NCI-H1105 (cell line): ENCODE measurements around the gene ZNF672.
"Not testable (repeated sequence)": the region's sequence is repeated elsewhere in the genome, so short reads cannot be mapped to it uniquely, and the experiment has no call there.

Source experiments
- DNase-seq: peaks from one replicate; lab custom pipeline; 2025; lab: John Stamatoyannopoulos, UW

The ZNF672 gene

DNA sequence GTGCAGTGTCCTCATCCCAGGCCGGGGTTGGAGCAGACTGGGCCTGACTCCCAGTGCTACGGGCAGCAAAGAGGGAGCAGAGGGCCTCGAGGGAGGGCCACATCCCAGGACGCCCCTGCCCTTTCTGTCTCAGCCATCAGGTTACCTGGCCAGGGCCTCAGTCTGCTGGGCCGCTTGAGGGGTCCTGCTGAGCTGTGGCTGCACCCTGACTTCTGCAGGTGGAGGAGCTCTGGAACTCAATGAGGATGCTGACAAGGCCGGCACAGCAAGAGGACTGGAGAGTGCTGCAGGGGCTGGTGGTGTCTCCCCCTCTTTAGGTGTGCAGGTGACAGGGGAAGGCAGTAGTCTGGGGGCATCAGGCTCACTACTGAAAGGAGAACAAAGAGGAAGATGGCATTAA is 17.6 kb downstream of the ZNF672 start:
- no peak for DNase-seq

DNA sequence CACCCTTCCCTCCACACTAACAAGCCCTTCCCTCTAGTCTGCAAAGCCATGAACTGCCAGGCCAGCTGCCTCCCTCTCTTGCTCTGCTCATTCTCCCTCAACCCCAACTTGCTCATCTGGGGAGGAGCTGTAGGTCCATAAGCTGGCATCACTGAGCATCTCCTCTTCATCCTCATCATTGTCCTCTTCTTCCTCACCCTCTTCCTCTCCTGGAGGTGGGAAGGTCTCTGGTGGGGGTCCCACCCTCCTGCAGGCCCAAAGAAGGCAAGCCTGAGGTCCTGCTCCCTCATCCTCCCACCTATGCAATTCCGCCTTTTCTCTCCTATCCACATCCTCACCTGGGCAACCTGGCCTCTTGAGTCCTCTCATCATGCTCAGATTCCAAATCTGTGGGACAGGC is 18.2 kb downstream of the ZNF672 start:
- no peak for DNase-seq

DNA sequence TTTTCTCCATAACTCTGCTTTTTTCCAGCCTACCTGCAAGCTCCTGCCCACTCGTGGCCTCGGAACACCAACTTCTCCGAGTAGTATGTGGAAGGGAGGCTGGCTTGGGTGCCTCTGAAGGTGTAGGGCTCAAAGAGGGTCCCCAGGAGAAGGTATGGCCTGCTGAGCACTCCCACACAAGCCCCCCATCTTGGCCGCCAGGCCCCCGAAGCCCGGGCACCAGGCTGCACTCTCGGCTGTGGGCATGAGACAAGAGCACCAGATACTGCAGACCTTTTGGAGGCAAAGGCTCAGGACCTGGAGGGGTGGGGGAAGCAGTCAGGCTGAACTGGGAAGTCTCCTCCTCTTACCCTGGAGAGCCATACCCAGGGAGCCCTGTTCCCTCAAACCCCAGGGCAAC is 19.2 kb downstream of the ZNF672 start:
- no peak for DNase-seq

DNA sequence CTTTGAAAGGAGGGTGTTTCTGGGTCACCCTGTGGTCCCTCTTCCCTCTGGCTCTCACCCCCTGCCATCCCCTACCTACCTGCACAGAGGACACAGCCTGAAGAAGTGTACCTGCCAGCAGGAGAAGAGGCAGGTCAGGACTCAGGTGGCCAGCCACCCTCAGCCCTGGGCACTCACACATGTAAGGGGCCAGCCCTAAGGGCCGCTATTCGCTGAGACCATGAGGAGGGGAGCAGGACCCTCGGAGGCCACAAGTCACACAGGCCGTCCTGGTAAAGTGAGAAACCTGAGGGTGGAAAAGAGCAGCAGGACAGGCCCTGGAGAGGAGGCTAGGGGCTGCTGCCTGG is 19.7 kb downstream of the ZNF672 start:
- no peak for DNase-seq

DNA sequence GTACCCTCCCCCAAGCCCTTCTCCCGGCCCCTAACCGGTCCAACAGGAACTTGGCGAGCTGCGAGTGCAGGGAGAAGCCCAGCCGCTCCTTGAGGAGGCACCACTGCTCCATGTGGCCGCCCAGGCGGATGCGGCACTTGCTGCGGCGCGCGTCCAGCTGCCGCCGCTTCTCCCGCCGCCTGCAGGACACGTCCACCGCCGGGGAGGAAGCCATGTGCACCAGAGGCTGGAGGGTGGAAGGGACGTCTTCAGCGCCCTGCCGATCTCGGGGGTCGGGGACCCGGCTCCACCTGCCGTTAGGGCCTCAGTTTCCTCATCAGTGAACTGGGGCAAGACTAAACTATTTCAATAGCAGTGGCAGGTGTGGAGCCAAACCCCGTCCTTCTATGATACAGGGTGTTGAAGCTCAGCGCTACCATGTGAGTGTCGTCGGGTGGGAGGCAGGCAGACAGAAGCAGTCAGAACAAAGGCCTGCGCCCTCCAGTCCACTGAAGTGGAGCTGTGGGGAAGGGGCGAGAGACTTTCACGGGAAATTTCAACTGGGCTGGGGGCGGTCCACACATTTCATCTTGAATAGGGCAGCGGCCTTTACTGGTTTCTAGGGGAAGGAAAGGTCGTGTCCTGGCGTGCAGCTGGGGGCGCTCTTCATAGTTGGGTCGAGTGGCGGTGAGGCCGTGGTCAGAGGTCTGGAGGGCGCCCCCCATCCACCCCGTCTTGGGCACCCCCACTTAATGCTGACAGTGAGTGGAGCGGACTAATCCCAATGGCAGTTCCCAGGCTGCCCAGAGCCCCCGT is 20.3 kb downstream of the ZNF672 start:
- no peak for DNase-seq

DNA sequence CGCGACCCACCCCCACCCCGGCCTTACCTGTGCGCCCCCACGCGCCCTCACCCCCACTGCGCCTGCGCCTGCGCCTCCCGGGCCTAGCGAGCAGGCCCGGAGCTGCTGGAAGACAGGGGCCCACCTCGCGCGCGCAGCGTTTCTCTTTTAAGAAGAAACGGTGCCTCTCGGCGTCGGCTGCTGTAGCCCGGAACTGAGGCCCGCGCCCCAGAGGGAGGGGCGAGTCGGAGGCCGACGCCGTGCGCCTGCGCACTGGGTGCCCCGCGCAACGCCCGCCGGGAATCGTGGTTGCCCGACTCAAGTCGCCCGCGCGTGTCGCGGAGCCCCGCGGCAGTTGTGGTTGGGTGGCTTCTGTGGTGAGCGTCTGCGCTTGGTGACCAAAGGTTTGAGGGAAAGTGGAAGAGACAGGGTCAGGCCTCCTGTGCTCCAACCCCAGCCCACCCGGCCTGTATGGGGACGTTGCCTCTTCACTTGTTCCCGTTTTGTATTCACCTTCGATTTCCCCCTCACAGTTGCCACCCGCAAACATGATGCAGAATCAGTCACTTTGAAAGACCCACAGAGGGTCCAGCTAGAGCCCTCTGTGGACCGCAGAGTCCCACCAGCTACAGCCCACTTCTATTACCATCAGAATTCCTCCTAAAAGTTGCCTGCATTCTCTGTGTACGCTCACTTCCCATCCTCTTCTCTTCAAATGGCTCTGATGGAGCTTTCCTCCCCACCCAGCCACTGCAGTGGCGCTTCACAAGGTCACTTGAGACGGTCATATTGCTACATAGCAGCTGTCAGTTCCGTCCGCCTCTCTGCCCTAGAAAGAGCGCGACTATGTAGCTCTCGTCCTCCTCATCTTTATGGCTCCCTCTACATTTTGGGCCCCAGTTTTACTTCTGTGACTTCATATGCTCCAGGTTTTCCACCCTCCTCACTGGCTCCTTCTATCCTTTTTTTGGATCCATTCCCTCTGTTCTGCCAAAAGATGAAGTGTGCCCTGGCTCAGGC is 21.2 kb downstream of the ZNF672 start, which contains the start of gene ZNF692:
Gene ZNF692, minus strand, starts transcription at position 195 of the 999 bp plus-strand sequence. CDS start 776 bp downstream, outside the sequence.
- peak; percentile 83 for DNase-seq

DNA sequence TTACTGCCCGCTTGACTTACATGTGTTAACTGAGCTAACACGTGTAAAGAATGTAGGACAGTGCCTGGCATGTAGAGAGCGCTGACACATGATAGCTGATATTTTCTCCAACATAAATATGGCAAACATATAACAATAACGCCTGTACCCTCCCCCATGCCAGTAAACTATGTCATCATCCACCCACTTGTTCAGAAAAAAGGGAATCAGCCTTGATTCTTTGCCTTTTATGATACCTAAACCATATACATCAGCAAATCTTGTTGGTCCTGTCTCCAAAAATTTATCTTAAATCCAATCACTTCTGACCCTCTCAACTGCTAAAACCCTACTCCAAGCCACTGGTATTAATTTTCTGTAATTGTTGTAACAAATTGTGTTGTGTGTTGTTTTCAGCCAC is 22.0 kb downstream of the ZNF672 start:
- no peak for DNase-seq

DNA sequence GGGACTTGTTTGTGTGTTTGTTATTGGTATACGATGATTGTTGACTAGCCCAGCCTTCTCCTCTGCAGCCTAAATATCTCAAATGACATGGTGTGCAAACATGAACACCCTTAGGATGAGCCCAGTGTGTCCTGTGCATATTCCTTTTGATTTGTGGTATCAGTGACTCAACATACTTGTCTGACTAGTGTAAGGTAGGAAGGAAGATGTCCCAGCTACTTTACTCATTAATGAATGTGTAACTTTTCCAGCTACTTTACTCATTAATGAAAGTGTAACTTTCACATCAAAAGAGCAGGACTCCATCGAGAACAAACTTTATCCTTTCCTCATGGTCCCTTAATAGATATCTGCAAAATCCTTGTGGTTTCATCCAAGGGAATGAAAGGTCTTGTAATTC is 23.6 kb downstream of the ZNF672 start:
- no peak for DNase-seq

DNA sequence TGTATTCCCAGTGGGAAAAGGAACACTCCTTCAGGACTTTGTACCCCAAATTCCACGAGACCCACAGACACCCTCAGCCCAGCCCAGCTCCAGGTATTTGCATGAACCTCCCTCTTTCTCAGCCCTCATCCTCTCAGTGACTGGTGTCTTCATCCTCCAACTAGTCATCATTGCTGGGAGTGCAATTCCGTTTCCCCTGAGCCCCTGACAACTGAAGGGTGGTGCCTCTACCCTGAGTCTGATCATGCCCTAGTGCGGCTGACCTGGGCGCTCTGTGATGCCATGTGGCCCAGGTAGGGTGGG is 24.6 kb downstream of the ZNF672 start:
- no peak for DNase-seq

DNA sequence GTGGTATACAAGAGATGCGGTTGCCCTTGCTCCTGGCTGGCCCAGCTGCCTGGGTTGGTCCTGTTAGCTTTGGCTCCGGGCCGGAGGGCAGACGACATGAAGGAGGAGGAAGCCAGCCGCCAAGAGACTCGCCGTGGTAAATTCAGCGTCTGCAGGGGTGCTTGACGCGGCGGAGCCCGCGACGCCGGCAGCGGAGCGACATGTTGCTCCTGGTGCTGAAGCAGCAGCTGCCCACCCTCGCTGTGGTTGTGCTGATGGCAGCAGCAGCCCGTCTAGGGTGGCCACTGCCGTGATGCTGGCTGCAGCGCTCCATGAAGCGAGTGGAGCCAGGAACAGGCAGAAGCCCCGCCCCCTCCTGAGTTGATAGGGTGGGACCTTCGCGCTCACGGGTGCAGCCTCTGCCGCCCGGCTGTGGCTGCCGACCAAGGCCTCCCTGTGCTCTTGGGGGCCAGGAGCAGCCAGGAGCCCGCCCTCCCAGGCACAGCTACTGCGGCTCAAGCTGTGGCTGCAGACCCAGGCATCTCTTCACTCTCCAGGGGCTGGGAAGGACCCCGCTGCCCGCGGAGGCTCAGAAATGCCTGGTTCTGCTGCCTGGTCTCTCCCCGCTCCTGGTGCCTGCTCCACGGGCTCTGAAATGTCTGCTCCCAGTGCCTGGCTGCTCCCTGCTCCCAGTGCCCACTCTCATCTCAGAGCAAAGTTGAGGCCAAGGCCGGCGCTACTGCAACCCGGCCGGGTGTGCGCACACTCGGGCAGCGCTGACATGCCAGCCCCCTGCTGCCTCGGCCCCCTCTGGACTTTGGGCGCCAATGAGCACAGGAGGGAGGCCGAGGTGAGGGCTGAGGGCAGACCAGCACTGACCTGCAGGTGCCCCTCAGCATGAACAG is 25.2 kb downstream of the ZNF672 start:
- DNase-seq = peak; percentile 72

DNA sequence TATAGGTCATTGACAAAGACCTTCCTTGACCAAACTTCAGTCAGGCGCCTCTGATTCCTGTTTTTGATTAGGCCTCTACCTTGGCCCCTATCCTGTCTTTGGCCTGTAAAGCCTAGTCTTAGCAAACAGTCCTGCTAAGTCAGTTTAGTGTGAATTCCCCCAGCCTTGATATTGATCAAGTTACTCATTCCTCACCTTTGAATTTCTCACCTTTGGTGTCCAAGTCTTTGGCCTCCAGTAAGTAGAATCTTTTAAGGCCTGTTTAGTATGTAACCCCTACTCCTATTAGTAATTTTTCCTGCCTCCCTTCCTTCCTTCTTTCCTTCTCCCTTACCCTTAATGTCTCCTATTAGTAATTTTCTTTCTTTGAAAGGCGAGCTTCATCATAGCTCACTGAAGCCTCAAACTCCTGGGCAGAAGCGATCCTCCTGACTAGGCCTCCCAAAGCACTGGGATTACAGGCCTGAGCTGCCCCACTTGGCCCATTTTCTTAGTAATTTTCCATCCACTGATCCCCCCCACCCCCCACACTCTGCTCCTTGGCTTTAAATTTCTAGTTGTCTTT is 33.9 kb downstream of the ZNF672 start:
- DNase-seq = no peak

DNA sequence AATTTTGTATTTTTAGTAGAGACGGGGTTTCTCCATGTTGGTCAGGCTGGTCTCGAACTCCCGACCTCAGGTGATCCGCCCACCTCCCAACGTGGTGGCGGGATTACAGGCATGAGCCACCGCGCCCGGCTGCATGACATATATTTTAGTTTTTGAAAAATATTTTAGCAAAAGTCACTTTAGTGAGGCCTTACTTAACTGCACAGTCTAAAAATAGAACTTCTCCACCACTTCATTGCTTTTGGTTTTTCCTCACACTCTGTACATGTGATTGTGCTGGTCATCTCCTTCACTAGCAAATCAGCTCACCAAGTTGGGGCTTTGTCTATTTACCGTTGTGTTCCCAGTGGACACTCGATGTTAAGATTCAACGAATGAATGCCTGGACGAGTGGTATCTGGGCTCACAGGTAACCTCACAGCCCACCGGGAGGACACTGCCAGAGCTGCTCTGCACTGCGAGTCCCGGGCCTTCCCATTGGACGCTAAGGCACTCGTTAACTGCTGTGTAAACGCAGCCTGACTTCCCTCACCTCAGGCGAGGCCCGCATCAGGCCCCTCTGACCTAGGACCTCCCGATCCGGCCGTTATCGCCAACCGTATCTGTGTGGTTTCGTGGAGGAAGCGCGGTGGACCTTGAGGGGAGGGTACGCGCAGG is 34.9 kb downstream of the ZNF672 start:
- DNase-seq = peak; percentile 25

DNA sequence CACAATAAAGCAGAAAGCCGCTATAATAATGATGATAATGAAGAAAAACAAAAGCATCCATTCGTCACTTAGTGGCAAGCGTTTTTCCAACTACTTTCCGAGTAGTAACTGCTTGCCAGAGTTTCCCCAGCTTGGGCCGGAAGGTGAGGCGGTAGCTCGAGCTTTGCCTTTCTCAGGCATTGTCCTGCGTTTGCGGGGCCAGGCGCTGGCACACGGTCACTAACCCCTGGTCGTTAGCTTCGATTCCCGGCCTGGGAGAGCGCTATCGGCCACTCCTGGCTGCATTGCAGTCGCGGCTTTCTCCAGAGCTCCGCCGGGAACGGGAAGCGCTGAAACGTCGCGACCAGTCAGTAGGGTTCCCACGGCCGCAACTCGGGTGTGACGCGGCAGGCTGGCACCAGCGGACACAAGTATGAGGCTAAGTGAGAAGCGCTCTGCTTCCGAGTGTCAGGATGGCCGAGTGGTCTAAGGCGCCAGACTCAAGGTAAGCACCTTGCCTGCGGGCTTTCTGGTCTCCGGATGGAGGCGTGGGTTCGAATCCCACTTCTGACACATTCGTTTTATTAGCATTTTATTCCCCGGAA is 35.5 kb downstream of the ZNF672 start:
- peak; percentile 79 for DNase-seq

DNA sequence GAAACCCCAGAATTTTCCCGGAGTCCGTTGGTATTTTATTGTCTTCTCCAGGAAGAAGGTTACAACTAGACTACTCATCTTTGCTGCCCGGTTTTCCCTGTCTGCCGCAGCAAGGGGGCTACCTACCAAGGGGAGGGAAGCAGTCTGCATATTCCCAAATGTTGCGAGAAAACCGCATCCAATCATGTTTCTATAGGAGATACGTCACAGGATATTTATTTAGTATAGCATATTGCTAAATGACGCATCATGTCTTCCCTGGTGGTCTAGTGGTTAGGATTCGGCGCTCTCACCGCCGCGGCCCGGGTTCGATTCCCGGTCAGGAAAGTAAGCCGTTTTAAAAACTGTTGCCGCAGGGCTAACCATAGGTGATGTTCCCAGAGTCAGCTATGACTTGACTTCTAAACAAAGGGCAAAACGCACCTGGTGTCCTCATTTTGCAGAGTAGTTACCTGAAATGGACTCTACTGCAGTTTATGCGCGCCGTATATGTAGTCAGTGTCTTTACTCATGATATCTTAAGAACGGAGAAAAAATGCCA is 36.0 kb downstream of the ZNF672 start:
- DNase-seq = peak; percentile 79

DNA sequence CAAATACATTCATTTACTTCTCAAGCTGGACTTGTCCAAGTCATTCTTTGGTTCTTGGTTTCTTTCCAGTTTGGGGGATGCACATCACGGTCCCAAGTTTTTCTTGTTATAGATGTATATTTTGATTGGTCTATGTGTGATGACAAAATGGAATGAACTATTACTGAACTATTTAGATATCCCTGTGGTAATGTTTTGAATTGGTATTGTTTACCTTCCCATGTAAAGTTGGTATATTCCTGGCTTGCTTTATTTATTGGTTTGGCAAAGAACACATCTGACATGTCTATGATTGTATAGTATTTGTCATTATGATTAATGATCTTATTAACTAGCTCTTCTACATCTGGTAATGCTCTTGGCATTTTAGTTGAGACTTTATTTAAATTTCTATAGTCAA is 43.2 kb downstream of the ZNF672 start:
- DNase-seq = no peak

DNA sequence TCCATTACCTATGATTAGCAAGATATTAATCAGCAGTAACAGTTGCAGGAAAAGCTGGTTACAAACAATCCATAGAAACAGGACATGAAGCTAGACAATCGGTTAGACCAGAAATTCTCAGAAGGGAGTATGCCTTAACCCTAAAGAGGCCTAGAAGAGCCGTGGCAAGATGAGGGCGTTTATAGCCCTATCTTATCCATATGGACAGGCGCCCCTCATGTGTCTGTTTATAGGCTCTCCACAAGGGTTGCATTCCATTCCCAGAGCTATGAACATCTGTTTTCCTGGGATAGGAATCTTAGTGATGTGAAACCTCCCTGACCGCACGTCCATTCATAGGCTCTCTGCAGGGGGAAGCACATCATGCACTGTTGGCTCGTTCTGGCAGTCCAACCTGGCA is 44.4 kb downstream of the ZNF672 start:
- DNase-seq = not testable (repeated sequence)

DNA sequence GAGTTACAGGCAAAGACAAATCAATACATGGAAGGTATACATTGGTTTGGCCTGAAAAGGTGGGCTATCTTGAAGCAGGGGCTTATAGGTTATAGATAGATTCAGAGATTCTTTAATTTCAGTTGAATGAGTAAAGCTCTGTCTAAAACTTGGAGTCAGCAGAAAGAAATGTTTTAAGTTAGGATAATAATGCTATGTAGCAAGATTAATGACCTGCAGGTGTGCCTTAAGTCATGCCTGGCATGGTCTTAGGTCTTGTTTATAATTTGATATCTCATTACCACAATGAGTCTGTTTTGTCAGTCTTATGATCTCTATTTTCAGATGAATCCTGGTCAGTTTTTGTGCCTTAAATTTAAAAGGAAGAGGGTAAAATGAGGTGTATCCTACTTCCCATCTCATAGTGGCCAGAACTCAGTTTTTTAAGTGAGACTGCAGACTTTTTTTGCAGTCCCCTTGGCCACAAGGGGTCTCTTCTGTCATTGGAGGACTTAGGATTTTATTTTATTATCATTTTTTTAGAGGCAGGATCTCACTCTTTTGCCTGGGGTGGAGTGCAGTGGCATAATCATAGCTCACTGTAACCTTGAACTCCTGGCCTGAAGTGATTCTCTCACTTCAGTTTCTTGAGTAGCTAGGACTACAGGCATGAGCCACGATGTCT is 46.7 kb downstream of the ZNF672 start:
- no peak for DNase-seq

DNA sequence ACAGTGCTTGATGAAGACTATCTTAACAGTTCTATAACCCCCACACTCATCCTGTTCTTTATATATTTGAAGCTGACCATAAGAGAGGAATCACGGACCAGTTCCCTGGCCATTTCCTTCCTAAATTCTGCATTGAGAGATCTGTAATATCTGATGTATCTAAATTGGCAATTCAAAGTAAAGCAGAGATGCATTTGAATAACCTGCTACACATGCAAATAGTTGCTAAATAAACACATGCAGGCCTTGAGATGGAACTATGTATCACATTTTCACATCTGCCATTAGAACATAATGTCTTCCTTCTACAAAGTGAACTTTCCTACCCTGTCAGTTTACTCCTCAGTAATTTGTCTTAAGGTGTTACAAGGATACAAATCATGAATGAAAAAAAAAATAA is 47.6 kb downstream of the ZNF672 start:
- DNase-seq = no peak

DNA sequence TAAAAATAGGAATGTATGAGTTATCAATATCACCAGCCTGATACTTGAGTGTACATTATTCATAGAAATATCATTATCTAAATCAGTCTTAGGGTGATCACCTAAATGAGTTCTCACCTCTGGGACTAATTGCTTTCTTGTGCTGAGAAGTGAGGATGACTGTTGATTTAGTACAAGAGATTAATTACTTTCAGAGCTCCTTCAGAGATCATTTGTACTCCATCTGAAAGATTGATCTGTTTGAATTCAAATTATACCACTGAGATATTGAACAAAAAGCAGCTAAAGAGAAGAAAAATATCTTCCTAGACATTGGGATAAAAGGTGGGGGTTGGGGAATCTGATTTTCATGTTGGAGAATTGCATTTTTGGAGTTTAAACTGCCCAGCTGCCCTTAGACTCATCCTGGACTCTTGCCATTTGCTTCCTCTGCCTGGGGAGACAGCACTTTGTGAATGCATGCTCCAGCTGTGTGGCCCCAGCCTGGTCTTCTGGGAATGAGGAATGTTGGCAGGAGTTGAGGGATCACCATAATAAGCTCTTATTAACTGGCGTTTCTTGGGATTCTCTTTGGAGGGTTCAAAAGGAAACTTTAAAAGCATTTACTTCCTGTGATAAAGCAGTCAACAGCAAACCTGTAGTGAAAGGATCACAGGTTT is 48.3 kb downstream of the ZNF672 start:
- DNase-seq = no peak

DNA sequence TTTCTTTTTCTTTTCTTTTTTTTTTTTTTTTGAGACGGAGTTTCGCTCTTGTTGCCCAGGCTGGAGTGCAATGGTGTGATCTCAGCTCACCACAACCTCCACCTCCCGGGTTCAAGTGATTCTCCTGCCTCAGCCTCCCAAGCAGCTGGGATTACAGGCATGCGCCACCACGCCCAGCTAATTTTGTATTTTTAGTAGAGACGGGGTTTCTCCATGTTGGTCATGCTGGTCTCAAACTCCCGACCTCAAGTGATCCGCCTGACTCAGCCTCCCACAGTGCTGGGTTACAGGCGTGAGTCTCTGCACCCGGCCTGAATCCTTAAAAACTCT is 51.9 kb downstream of the ZNF672 start:
- DNase-seq = not testable (repeated sequence)
